Stimulated activated CD8-positive, alpha-beta memory T cell treated with anti-CD3 and anti-CD28 coated beads, Interleukin-2, amount 100 ng/mL, for 1 hour (primary cell): ENCODE measurements around the gene JPH4.
"Not testable (repeated sequence)": the region's sequence is repeated elsewhere in the genome, so short reads cannot be mapped to it uniquely, and the experiment has no call there.

Experiments used
- DNase-seq, 2 donors: peaks; one replicate each; pipeline ENCODE4 v3.0.0-alpha.2; 2020; ENCODE audit warnings: low read depth in 2 of 2

Gene JPH4

DNA sequence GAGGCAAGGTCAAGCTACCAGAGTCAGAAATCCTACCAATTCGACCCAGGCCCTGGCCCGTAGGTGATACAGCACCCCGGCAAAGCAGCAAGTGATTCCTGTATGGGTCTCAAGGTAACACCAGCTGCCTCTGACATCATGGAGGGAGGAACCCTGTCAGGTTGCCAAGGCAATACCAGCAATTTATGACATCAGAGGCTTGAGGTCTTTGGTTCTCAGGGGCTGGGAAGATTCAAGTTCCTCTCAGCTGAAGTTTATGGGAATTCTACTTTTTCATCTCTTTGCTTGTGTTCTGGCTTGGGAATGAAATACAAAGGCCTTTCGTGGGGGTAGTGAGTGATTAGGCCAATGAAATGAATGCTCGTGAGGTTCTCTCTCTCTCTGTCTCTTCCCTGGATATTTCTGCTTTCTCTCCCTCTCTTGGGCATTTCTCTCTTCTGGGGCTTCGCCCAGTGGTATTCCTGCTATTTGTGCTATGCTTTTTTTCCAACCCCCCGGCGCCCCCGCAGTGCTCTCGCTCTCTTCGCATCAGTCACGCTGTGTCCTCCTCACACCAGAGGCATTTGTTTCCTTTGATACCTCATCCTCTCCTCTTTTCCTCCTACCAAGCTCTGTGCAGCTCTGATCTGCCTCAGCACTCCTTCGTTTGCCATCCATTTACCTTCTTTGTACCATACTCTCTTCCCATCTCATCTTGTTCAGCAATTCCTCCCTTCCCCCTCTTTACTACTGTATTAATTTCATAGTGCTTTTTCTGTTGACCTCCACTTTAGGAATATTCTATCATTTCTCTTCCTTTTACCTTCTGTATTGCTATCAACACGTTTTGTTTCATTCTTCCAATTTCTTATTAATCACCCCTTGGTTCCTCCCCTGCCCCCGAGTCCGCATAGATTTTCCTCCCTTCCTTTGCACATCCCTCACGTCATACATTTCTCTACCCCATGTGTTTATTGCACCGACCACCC is 30.0 kb downstream of the JPH4 start:
- DNase-seq: no peak

DNA sequence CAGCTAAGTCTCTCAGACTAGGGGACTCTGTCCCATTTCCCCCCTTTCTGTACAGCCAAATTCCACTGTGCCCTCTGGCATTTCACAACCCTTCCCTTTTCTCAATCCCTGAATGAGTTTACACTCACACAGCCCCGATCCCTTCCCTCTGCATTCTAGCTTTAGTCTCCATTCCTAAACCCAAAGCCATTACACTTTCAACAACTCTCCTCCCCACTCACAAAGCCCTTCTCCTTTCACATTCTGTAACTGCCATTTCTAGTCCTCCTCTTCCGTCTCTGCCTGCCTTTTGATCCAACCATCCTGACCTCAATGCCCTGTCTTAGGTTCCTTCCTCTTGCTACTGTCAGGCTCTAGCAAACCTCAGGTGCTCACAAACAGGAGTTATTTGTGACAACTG is 30.7 kb downstream of the JPH4 start:
- DNase-seq: no peak

DNA sequence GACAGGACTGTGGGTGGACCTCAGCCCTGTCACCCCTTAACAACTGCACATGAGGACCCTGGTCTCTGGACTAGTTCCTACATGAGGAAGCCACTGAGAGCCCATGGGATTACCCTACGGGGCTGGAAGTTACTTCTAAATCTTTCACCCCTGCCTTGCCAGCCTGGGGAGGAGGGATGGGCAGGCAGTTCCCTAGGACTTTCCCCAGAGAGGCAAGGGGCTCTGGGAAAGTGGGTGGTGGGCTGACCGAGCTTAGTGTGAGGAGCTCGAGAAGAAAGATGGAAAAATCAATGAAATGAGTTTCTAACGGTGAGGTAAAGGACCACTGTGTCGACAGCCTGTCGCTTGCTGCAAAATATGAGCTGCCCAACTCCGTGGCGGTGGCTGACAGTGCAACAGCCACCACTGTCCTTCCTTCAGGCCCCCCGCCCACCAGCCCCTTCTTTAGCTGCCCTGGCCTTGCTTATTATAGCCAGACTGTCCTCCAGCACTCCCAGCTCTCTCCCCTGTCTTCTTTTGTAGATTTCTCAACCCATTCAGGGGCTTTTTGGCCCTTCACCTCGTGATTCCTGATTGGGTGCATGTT is 32.0 kb downstream of the JPH4 start:
- no peak for DNase-seq

DNA sequence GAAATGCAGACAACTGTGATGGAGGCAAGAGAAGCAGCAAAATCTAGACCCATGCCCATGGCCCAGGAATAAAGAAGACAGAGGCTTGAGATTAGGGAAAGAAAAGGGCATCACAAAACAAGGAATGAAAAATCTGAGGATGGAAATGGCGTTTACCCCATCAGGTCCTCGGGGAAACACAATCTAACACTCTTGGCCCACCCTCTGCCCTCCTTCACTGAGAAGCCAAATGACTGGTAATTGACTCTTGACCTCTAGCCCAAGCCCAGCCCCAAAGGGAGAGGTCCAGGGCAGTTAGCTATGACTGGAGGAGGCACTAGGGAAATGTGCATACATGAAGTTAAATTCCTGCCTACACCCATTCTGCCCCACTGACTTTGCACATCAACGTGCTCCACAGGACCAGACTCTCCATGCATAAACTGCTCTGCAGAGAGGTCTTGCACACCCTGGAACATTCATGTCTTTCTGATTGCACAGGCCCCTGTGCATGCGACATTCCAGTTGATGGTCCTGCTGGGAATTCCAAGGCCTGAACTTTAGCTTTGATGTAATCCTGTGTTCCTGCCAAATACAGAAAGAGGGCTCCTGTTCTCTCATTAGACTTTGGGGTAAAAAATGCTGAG is 32.7 kb downstream of the JPH4 start:
- DNase-seq: no peak

DNA sequence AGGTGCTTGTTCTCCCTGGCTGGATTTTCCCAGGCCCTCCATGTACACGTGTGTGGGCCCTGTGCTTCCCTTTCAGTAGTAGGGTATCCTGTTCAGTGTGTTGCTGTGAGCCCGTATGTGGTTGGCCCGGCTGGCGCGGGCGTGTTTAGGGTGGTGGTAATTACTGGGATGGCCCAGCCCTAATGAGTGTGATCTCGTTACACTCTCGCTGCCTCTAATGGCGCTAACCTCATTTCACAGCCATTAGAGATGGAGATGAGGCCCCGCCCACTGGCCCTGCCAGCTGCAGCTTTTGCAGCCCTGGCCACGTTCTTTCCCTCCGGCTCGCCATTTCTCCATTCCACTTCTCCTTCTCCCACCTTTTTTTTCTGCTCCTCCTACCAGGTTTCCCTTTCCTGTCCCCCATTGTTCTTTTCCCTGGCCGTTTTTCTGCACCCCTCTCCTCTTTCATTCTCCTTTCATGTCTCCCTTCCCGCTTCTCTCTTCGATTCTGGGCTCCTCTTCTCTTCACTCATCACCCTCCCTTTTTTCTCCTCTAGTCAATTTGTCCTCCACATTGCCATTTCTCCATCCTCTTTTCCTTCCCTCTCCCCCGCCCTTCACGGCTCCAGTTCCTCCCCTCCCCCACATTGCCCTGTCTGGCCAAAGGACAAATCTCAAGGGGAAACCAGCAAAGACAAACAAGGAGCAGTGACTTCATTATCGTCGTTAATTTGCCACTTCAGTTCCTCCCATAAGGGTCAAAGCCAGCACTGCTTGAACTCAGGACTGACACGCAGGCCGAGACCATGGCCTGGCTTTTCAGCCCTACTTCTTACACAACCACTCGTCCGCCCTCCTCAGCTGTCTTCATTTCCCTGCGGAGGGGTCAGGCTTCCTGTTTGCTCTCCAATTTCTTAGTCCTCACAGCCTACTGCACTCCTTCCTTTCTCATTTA is 33.8 kb downstream of the JPH4 start:
- DNase-seq: no peak

DNA sequence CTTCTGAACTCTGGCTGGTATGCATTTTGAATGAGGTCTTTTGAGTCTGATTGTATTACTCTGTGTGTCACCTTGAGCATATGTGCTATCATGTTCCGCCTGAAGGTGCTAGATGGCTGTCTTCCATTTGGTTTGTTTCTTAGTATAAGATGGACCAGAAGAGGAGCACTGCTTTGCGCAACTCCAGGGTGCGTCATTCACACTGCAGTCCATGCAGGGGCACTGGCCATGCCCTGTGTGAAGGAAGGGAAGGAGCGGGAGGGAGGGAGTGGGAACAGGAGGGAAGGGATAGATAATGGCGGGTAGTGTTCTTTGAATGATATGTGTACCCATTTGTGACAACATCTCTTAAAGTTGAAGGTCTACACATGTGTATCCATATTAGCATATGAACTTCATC is 35.2 kb downstream of the JPH4 start:
- no peak for DNase-seq

DNA sequence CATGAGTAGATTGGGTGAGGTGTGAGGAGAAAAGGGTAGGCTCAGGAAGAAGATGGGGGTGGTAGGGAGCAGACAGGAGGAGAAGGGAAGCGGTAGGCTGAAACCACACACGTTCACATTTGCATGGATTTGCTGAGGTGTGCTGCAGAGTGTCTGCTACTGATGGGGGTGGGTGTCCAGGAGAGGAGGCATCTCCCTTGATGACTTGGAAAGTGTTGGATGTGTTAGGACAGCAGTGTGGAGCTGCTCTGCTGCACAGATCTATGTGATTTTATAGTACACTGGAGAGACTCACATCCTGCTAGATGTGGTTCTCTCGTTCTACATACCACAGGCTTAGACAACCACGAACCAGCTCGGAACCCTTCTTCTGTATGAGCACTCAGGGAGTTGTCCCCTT is 36.3 kb downstream of the JPH4 start:
- no peak for DNase-seq

DNA sequence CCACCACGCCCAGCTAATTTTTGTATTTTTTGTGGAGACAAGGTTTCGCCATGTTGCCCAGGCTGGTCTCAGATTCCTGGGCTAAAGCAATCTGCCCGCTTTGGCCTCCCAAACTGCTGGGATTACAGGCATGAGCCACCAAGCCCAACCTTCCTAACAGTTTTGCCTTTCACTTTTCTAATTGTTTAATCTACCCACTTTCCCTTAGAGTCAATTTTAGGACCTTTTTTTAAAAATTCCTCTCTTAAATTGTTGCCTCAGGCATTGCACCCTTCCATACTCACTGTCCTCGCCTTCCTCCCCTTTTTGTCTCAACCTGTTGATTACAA is 38.5 kb downstream of the JPH4 start:
- DNase-seq: no peak

DNA sequence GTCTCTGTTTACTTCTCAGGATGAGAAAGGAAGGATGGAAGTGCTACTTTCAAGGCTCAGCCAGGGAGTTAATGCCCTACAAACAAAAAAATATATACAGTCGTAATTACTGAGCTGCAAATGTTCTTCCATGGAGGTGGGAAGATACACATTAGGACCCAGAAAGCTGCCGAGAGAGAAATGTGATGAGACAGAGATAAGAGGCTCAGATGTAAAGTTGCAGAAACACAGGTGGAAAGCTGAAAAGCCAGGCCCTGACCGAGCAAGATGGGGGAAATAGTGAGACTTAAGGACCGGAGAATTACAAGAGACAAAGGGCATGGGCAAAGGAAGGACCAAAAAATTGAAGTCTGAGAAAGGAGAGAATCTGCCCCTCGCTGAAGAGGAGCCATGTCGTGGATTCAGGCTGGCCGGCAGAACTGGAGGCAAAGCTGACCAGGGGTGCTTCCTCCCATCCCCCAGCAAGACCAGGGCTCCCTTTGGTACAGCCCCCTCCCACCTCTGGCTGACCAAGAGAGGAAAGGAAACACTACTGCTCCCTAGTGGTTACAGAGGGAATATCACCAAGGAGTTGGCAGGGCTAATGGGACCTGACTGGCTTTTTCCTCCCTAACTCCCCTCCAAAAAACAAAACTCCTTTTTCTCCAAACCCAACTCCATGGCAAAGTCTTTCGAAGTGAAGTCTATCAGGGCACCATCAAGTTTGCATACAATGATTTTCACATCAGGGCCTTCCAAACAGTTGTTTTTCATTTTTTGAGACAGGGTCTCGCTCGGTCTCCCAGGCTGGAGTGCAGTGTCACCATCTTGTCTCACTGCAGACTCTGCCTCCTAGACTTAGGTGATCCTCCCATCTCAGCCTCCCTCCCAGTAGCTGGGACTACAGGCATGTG is 39.1 kb downstream of the JPH4 start:
- DNase-seq: no peak

DNA sequence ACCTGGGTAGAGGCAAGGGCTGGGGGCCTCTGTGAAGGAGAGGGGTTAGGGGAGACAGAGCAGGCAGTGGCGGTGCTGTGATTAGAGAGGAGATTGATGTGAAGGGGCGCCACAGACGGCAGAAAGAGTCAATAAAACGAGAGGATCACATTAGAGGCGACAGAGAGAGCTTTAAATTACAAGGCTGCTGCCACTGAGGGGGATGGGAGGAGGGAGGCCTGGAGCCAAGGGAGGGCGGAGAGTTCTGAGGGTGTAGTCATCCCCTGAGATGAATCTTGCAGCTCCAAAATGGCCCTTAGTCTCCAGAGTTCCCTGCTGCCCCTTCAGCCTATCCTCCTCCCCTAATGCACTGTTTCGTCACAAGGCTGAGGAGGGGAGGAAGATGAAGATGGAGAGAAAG is 39.8 kb downstream of the JPH4 start:
- DNase-seq: no peak

DNA sequence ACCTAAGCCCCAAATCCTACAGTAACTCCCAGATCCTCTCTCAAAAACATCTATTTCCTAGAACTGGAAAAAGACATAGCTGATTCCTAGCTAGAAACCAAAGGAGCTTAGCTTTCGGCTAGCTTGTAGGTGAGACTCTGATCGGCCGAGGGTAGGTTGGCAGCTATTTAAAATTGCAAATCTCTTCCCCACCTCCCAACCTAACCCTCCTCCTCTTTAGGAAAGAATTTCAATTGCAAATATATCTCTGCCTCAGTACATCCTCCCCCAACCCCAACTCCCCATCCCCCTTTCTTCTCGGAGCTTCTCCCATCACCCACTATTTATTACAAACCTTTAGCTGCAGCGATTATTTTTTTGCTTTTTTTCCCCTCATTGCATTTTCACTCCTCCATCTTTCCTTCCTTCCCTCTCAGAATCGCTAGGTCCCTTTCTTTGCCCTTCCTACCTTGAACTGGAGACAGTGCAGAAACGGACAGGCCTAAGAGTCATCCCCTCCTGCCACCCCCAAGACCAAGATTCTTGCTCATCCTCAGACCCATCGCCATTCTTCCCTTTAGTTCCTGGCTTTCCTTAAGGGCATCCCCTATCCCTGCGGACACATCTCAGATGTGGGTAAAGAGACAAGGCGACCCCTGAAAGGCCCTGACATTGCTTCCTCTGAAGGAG is 40.4 kb downstream of the JPH4 start:
- DNase-seq: no peak

DNA sequence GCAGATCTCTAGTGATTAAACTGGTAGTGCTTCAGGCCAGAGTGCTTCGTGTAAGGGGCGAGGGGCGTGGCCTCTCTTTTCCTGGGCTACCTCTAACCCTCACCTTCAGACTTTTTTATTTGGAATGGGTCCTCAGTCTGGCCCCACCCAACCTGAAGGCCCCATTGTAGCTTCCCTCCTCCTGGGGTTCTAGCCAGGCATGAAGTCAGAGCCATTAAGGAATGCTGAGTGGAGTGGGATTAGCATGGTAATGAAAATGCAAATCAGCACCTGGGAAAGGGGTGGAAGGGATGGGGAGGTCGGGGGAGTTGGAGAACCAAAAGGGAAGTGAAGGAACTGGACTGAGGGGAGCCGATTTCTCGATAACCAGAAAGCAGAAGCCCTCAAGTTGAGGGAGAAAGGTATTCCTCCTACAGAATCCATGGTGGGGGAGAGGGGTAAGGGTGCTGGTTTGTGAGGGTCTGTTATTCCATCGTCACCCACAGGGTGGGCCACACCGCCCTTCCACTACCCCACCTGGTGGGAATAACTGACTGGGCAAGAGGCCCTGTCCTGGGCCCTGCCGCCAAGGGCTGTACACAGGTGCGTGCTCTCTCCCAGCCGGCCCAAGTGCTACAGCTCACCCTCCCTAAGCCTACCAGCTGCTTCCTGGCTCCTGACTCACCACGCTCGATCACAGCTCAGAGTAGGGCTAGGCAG is 41.1 kb downstream of the JPH4 start:
- no peak for DNase-seq

DNA sequence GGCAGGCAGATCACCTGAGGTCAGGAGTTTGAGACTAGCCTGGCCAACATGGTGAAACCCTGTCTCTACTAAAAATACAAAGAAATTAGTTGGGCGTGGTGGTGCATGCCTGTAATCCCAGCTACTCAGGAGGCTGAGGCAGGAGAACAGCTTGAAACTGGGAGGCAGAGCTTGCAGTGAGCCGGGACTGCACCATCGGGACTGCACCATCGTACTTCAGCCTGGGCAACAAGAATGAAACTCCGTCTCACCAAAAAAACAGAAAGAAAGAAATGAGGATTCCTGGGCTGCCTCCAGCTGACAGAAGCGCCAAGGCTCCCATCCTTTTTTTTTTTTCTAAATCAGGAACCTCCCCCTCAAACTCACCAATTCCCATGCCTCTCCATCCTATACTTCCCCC is 41.7 kb downstream of the JPH4 start:
- DNase-seq: not testable (repeated sequence)

DNA sequence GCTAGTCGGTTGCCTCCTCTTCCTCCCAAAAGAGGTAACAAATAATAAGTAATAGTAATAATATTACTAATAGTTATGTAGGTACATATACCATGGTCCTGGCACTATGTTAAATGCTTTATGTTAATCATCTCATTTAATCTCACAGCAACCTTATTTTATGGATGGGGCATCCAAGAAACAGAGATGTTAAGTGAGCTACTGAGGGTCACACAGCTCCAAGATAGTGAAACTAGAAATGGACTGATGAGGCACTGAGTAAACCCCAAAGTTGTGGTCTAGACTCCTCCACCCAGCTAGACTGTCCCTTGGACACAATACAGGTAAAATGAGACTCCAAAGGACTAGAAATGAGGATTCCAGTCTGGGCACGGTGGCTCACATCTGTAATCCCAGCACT is 42.1 kb downstream of the JPH4 start:
- DNase-seq: no peak

DNA sequence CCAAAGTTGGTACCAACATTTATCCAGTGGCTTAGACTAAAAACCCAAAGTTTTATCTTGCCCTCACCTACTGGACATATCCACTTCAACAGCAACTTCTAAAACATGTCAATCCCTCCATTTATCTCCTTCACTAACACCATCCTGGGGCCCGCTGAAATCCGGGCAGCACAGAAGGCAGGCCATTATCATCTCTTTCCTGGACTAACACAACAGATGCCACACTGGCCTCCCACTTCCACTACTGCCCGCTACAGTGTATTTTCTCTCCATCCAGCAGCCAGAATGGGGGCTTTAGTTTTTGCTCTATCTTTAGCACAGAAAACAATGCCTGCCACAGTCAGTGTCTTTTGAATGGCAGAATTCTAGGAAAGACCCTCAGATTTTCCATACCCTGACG is 42.6 kb downstream of the JPH4 start:
- no peak for DNase-seq

DNA sequence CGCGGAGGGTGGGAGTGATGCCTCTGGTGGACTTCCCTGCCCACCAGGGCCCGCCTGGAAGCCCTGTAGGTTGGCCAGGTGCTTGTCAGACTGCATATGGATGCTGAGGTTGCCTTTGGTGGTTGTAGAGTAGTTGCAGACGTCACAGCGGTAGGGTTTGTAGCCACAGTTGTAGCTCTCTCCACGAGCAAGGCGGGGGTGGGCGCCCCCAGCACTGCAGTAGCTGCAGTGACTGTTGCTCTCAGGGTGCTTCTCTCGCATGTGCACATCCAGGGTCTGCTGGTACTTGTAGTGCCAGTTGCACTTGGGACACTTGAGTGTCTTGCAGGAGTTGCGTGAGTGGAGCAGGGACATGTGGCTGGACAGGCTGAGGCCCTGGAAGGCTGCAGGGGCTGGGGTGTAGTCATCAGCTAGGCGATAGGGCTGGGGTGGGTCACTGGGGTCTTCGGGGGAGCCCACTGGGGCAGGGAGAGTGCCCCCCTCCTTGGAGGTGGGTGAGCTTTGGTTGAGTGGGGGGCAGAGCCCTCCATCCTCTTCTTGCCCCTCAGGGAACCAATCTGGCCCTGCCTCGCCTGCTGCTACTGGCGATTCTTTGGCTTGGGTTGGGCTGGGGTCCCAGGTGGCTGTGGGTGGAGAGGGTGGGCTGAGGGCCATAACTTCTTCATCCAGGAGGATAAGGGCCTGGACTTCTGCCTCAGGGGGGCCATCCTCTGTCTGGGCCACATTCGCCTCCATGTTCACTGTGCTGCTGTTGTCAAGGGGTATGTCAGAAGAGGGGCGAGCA is 44.7 kb downstream of the JPH4 start:
- no peak for DNase-seq

DNA sequence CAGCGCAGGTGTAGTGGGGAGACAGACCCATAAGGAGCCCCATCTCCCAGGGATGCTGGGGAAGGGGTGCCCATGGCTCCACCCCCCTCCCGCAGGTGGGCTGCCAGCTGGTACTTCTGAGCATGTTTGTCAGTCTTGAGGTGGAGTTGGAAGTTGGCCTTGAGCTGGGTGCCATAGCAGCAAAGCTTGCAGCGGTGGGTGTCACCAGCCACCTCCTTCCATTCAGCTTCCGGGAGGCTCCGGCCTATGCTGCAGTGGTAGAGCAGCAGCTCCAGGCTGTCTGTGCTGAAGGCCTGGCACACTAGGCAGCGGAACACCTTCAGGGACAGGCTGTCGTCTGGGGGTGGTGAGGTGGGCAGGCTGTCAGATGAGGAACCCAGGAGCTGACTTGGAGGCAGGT is 45.9 kb downstream of the JPH4 start:
- DNase-seq: no peak

DNA sequence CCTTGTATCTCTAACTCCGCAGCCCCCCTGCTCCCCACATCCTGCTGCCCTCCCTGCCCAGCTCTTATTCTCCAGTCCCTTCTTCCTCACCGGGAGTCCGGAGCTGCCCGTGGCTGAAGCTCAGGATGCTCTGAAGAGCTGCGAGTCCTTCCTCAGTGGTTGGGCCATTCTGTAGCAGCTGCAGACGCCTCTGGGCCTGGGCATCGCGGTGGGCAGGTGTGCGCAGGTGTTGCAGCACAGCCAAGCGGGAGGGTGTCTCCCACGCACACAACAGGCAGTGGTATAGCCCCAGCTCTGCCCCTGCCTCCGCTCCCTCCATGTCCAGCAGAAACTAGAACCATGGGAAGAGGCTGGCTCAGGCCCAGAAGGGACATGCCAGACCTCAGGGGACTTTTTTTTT is 47.2 kb downstream of the JPH4 start:
- no peak for DNase-seq
